ENCODE measurements around the gene SCGB1A1.

DNA sequence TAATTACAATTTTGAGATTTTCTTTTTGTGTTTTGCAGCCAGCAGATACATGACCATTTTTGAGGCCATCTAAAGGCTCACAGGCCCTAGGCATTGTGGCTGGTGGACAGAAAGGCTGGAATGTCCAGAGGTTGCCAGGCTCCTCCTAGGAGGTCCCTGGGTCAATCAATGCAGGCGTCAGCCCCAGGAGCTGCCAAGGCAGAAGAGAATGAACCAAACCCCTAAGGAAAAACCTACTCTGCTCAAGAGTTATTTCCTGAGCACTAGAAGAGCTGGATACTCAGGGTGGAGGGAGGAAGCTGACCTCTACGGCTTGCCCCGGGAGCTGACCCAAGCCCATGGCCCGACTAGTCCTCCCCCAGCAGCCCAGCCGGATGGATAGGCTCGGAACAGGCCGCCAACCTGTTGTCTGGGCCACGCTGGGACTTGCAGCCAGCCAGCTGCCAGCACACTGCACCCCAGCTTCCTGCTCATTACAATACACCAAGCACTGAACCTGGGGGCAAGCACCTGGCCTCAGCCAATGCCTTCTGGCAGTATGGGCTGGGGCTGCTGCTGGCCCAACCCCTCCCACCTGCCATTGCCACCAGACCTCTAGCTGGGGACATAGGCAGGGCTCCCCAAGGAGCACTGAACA lies 5.7 kb upstream of the SCGB1A1 start:
- TF ChIP-seq, protein P1, sequence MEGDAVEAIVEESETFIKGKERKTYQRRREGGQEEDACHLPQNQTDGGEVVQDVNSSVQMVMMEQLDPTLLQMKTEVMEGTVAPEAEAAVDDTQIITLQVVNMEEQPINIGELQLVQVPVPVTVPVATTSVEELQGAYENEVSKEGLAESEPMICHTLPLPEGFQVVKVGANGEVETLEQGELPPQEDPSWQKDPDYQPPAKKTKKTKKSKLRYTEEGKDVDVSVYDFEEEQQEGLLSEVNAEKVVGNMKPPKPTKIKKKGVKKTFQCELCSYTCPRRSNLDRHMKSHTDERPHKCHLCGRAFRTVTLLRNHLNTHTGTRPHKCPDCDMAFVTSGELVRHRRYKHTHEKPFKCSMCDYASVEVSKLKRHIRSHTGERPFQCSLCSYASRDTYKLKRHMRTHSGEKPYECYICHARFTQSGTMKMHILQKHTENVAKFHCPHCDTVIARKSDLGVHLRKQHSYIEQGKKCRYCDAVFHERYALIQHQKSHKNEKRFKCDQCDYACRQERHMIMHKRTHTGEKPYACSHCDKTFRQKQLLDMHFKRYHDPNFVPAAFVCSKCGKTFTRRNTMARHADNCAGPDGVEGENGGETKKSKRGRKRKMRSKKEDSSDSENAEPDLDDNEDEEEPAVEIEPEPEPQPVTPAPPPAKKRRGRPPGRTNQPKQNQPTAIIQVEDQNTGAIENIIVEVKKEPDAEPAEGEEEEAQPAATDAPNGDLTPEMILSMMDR (IDR thresholded peaks at IDR 0.05; ENCODE audit: low read depth, low read length): no peak
- no peak for TF ChIP-seq POLR2A (IDR thresholded peaks at IDR 0.05; ENCODE audit: extremely low read depth, insufficient read length)
- TF ChIP-seq, protein P2, sequence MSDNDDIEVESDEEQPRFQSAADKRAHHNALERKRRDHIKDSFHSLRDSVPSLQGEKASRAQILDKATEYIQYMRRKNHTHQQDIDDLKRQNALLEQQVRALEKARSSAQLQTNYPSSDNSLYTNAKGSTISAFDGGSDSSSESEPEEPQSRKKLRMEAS (IDR thresholded peaks at IDR 0.05; ENCODE audit: low read depth, low read length): no peak
